ENCODE measurements around the gene FAM9C.
"Not testable (repeated sequence)": the region's sequence is repeated elsewhere in the genome, so short reads cannot be mapped to it uniquely, and the experiment has no call there.

Gene FAM9C

DNA sequence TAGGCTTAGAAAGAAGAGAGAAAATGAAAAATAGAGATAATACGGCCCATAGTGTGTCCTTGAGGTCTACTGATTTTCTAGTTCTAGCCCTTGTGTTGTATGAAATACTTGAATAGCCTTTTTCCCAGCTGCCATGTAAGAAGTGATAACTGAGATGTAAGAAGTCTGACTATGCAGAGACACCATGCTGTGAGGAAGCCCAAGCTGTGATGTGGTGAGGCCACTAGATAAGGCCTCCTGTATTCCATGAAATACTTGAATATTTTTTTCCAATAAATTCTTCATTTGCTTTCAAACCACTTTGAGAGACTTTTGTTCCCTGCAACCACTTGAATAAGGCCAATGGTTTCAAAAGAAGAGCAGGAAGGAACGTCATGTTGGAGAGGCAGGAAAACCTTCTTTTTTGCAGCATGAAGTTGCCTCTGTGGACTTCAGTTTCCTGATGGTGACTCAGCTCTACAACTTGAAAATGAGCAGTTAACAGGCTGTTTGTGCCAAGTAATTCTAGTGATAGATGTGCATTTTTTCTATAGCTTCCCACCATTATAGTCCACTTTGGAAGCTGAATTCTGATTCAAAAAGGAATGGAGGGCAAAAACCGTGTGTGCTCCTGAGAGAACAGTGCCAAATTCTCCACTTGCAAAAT lies 25.5 kb upstream of the FAM9C start:
- Histone ChIP-seq H3K27me3 (ENCODE audit: control insufficient read depth, insufficient read depth, low read length) (no peaks in the 10 kb centered on the region), H3K9me3 (ENCODE audit: control insufficient read depth, insufficient read depth, low read length) (no peaks in the 10 kb centered on the region), H3K4me1 (ENCODE audit: control insufficient read depth, insufficient read depth, low read length) (no peaks in the 10 kb centered on the region), H3K4me3 (ENCODE audit: low read depth, low read length) (no peak overlapping the region), H3K9ac (ENCODE audit: low read depth, low read length) (no peak overlapping the region), H3K36me3 (ENCODE audit: control insufficient read depth, insufficient read depth, low read length) (no peaks in the 10 kb centered on the region)

DNA sequence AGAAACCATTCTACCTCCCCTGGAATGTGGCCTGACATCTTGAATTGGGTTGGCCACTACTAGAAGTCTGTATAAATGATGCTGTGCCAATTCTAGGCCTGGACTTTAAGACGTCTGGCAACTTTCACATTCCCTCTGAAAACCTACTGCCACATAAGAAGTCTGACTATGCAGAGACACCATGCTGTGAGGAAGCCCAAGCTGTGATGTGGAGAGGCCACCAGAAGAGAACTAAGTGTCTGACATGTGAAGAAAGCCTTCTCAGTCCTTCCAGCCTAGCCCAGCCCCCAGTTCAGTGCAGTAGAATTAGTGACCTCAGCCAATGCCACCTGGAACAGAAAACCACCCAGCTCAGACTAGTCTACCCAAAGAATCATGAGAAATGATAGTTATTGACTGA lies 24.2 kb upstream of the FAM9C start:
- H3K4me3 ChIP-seq (ENCODE audit: low read depth, low read length): no peak overlapping the region
- no peaks in the 10 kb centered on the region for H3K27me3 ChIP-seq (ENCODE audit: control insufficient read depth, insufficient read depth, low read length)
- H3K36me3 ChIP-seq (ENCODE audit: control insufficient read depth, insufficient read depth, low read length): no peaks in the 10 kb centered on the region
- no peaks in the 10 kb centered on the region for H3K4me1 ChIP-seq (ENCODE audit: control insufficient read depth, insufficient read depth, low read length)
- H3K9me3 ChIP-seq (ENCODE audit: control insufficient read depth, insufficient read depth, low read length): no peaks in the 10 kb centered on the region
- H3K9ac ChIP-seq (ENCODE audit: low read depth, low read length): no peak overlapping the region

DNA sequence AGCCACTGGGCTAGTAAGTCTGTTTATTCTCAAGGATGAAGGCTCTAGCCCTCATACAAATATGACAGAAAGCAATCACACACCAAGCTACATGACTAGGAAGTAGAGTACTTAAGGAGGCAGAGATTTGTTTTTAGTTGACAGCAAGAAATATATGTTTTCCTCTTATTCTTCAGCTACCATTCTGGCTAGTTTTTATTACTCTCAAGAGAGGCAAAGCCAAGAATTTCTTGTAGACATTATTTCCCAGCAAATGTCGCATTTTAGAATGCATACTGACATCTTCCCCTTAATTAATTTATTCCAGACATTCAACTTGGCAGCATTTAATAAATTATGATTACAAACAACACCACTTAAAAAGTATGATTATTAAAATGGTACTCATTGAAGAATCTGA lies 23.4 kb upstream of the FAM9C start:
- peaks cover 3% of the 10 kb centered on the region for H3K9me3 ChIP-seq (ENCODE audit: control insufficient read depth, insufficient read depth, low read length)
- no peaks in the 10 kb centered on the region for H3K27me3 ChIP-seq (ENCODE audit: control insufficient read depth, insufficient read depth, low read length)
- H3K36me3 ChIP-seq (ENCODE audit: control insufficient read depth, insufficient read depth, low read length): no peaks in the 10 kb centered on the region
- H3K9ac ChIP-seq (ENCODE audit: low read depth, low read length): no peak overlapping the region
- no peaks in the 10 kb centered on the region for H3K4me1 ChIP-seq (ENCODE audit: control insufficient read depth, insufficient read depth, low read length)
- H3K4me3 ChIP-seq (ENCODE audit: low read depth, low read length): no peak overlapping the region

DNA sequence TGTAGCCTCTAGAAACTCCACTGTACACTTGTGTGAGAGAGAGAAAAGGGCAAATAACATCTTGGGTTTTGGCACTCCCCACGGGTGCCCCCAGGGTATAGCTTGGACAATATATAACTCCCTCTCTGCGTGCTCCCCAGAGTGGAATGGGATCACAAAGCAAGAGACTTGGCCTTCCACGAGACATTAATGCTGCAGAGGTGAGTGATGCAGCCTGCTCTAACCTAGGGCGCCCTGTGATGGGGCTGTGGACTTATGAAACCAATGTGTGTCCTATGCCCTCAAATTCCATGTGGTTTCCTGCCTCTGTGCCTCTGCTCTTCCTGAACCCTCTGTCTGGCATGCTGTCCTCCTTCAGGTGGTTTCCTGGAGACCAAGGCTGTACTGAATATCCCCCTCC lies 22.0 kb upstream of the FAM9C start:
- Histone ChIP-seq H3K4me1 (ENCODE audit: control insufficient read depth, insufficient read depth, low read length) (no peaks in the 10 kb centered on the region), H3K9ac (ENCODE audit: low read depth, low read length) (no peak overlapping the region), H3K36me3 (ENCODE audit: control insufficient read depth, insufficient read depth, low read length) (no peaks in the 10 kb centered on the region), H3K4me3 (ENCODE audit: low read depth, low read length) (no peak overlapping the region), H3K27me3 (ENCODE audit: control insufficient read depth, insufficient read depth, low read length) (no peaks in the 10 kb centered on the region), H3K9me3 (ENCODE audit: control insufficient read depth, insufficient read depth, low read length) (peaks cover 6% of the 10 kb centered on the region)

DNA sequence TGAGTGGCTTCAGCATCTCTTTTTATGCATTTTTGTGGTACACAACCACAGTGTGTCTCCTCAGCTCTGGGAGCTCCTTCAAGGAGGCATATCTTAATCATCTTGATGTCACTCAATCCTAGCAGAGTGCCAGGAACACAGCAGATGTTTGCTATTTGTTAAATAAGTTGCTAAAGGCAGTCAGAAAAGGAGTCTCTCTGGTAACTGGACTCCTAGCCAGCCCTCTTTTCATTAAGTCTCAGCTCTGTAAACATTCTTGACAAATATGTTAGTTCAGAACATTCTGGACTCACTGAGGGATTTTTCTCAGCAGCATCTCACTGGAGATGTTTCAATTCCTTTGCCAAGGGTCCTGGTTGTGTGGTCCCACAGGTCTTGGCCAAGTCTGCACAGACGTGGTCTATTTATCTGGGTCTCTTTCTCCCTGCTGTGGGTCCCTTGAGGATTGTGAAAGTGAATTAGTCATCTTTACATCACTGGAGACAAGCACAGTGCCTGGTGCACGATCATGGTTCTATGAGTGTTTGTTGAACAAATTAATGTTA lies 20.3 kb upstream of the FAM9C start:
- Histone ChIP-seq H3K9me3 (ENCODE audit: control insufficient read depth, insufficient read depth, low read length) (peaks cover 6% of the 10 kb centered on the region), H3K4me1 (ENCODE audit: control insufficient read depth, insufficient read depth, low read length) (no peaks in the 10 kb centered on the region), H3K27me3 (ENCODE audit: control insufficient read depth, insufficient read depth, low read length) (no peaks in the 10 kb centered on the region), H3K36me3 (ENCODE audit: control insufficient read depth, insufficient read depth, low read length) (no peaks in the 10 kb centered on the region), H3K4me3 (ENCODE audit: low read depth, low read length) (no peak overlapping the region), H3K9ac (ENCODE audit: low read depth, low read length) (no peak overlapping the region)

DNA sequence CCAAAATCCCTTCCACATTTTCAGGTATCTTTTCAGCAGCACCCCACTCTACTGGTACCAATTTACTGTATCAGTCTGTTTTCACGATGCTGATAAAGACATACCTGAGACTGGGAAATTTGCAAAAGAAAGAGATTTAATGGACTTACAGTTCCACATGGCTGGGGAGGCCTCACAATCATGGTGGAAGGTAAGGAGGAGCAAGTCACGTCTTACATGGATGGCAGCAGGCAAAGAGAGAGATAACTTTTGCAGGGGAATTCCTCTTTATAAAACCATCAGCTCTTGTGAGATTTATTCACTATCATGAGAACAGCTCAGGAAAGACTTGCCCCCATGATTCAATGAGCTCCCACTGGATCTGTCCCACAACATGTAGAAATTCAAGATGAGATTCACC lies 18.7 kb upstream of the FAM9C start:
- H3K9ac ChIP-seq (ENCODE audit: low read depth, low read length): not testable (repeated sequence)

DNA sequence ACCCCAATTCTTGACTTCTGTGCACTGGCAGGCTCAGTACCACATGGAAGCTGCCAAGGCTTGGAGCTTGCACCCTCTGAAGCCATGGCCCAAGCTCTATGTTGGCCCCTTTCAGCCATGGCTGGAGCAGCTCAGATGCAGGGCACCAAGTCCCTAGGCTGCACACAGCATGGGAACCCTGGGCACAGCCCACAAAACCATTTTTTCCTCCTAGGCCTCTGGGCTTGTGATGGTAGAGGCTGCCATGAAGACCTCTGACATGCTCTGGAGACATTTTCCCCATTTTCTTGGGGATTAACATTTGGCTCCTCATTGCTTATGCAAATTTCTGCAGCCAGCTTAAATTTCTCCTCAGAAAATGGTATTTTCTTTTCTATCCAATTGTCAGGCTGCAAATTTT lies 17.9 kb upstream of the FAM9C start:
- not testable (repeated sequence) for H3K4me1 ChIP-seq (ENCODE audit: control insufficient read depth, insufficient read depth, low read length)

More for the DNA sequence above, 18.7 kb upstream of the FAM9C start:
- H3K4me1 ChIP-seq (ENCODE audit: control insufficient read depth, insufficient read depth, low read length); H3K27me3 ChIP-seq (ENCODE audit: control insufficient read depth, insufficient read depth, low read length); H3K4me3 ChIP-seq (ENCODE audit: low read depth, low read length); H3K36me3 ChIP-seq (ENCODE audit: control insufficient read depth, insufficient read depth, low read length); H3K9me3 ChIP-seq (ENCODE audit: control insufficient read depth, insufficient read depth, low read length): not testable (repeated sequence)

DNA sequence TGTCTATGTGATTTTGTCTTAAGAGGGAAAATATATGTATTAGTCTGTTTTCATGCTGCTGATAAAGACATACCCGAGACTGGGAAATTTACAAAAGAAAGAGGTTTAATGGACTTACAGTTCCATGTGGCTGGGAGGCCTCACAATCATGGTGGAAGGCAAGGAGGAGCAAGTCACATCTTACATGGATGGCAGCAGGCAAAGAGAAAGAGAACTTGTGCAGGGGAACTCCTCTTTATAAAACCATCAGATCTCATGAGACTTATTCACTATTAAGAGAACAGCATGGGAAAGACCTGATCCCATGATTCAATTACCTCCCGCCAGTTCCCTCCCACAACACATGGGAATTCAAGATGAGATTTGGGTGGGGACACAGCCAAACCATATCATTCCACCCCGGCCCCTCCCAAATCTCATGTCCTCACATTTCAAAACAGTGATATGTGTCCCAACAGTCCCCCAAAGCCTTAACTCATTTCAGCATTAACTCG lies 16.8 kb upstream of the FAM9C start:
- not testable (repeated sequence) for H3K9me3 ChIP-seq (ENCODE audit: control insufficient read depth, insufficient read depth, low read length); H3K4me1 ChIP-seq (ENCODE audit: control insufficient read depth, insufficient read depth, low read length); H3K9ac ChIP-seq (ENCODE audit: low read depth, low read length); H3K36me3 ChIP-seq (ENCODE audit: control insufficient read depth, insufficient read depth, low read length); H3K4me3 ChIP-seq (ENCODE audit: low read depth, low read length); H3K27me3 ChIP-seq (ENCODE audit: control insufficient read depth, insufficient read depth, low read length)

More for the DNA sequence above, 17.9 kb upstream of the FAM9C start:
- not testable (repeated sequence) for H3K9ac ChIP-seq (ENCODE audit: low read depth, low read length); H3K27me3 ChIP-seq (ENCODE audit: control insufficient read depth, insufficient read depth, low read length); H3K4me3 ChIP-seq (ENCODE audit: low read depth, low read length); H3K9me3 ChIP-seq (ENCODE audit: control insufficient read depth, insufficient read depth, low read length); H3K36me3 ChIP-seq (ENCODE audit: control insufficient read depth, insufficient read depth, low read length)

DNA sequence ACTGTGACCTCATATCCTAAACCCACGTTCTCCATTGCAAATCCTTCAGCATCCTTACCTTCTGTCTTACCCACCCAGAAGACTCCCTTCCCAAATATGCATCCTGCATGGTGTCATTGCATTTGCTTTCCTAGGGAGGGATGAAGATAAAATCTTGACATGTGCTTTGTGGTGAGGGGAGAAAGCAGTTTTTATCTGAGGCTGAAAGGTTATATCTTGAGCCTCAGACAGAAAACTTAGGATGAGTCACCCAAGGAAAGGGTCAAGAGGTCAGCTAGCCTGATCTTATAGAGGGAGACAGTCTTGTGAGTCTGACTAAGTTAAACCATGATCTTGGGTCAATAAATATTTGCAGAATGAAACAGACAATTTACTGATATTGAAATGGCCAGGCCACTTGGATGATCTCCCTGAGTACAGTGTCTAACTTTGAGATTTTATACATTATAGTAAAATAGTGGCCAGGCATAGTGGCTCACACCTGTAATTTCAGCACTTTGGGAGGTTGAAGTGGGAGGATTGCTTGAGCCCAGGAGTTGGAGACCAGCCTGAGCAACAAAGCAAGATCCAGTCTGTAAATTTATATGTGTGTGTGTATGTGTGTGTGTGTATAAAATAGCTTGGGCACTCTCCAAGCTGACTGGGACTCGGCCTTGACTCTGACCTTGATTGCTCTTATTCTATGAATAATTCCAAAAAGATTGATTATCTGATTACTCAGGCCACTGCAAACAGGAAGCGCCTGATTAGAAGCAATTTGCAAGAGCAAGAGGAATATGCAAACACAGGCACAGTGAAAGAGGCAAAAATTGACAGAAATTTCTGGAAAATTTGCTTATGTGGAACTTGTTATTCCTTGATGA lies 15.4 kb upstream of the FAM9C start:
- no peak overlapping the region for H3K4me3 ChIP-seq (ENCODE audit: low read depth, low read length)
- peaks cover 6% of the 10 kb centered on the region for H3K9me3 ChIP-seq (ENCODE audit: control insufficient read depth, insufficient read depth, low read length)
- H3K9ac ChIP-seq (ENCODE audit: low read depth, low read length): no peak overlapping the region
- no peaks in the 10 kb centered on the region for H3K27me3 ChIP-seq (ENCODE audit: control insufficient read depth, insufficient read depth, low read length)
- no peaks in the 10 kb centered on the region for H3K4me1 ChIP-seq (ENCODE audit: control insufficient read depth, insufficient read depth, low read length)
- H3K36me3 ChIP-seq (ENCODE audit: control insufficient read depth, insufficient read depth, low read length): no peaks in the 10 kb centered on the region

DNA sequence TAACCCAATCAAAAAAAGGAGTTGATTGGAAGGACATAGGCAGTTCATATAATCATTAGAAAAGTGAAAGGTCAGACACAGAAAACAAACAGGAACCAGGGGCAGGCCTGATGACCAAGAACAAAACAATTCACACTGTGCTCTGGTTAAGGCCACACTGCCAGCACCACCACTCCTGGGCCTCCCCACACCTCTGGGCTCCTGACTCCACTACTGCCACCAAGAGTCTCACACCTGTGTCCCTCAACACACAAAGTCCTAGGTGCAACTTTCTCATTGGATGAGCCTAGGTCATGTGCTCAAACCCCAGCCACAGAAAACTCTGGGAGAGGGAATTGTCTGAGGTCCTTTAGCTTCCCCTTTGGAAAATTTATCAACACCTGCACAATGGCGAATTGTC lies 11.1 kb upstream of the FAM9C start:
- H3K4me1 ChIP-seq (ENCODE audit: control insufficient read depth, insufficient read depth, low read length): no peaks in the 10 kb centered on the region
- no peak overlapping the region for H3K4me3 ChIP-seq (ENCODE audit: low read depth, low read length)
- H3K9ac ChIP-seq (ENCODE audit: low read depth, low read length): no peak overlapping the region
- H3K27me3 ChIP-seq (ENCODE audit: control insufficient read depth, insufficient read depth, low read length): no peaks in the 10 kb centered on the region
- no peaks in the 10 kb centered on the region for H3K36me3 ChIP-seq (ENCODE audit: control insufficient read depth, insufficient read depth, low read length)
- peaks cover 3% of the 10 kb centered on the region for H3K9me3 ChIP-seq (ENCODE audit: control insufficient read depth, insufficient read depth, low read length)

DNA sequence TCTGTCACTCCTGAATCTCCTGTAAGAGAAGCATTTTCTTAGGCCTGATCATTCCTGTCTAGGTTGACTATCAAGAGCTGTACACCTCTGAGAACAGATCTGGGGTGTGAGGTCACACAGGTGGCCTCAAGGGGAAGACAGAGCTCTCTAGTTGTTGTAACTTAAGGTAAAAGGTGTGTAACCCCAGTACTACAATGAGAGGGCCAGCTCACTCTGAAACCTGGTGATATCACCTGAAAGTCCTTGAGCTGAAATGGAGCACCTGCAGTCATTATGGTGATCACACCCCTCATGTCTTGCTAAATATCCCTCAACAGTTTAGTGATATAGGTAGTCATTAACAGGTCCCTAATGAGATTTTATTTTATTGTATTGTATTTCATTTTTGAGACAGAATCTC lies 8.8 kb upstream of the FAM9C start:
- Histone ChIP-seq H3K36me3 (ENCODE audit: control insufficient read depth, insufficient read depth, low read length) (no peaks in the 10 kb centered on the region), H3K9me3 (ENCODE audit: control insufficient read depth, insufficient read depth, low read length) (peaks cover 3% of the 10 kb centered on the region), H3K4me3 (ENCODE audit: low read depth, low read length) (no peak overlapping the region), H3K9ac (ENCODE audit: low read depth, low read length) (no peak overlapping the region), H3K4me1 (ENCODE audit: control insufficient read depth, insufficient read depth, low read length) (no peaks in the 10 kb centered on the region), H3K27me3 (ENCODE audit: control insufficient read depth, insufficient read depth, low read length) (no peaks in the 10 kb centered on the region)
